Germinal center (tissue), 1 donor: ENCODE data around the gene SORBS2.

ENCODE experiments used
- DNase-seq: peaks from one replicate; pipeline ENCODE4 v3.0.0; 2012; ENCODE audit warnings: mixed read lengths, low spot score

SORBS2 gene

DNA sequence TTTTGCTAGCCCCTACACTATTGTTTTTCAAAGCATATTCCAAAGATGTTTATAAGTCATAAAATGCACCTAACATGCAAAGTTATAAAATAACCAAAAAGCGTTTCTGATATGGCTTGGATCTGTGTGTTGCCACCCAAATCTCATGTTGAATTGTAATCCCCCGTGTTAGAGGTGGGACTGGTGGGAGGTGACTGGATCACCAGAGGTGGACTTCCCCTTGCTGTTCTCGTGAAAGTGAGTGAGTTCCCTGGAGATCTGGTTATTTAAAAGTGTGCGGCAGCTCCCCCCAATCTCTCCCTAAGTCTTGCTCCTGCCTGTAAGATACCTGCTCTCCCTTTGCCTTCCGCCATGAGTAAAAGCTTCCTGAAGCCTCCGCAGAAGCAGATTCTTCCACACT is 22.8 kb upstream of the SORBS2 start:
- DNase-seq = no peak

DNA sequence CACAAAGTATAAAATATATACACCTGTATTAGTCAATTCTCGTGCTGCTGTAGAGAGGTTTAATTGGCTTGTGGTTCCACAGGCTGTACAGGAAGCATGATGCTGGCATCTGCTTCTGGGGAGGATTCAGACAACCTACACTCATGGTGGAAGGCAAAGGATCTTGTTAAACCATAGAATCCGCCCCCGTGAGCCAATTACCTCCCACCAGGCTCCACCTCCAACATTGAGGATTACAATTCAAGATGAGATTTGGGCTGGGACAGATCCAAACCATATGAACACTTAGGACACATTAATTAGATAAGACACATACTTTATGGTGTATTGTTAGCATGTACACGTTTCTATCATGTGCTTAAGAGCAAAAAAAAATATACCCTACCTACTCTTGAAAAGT is 22.1 kb upstream of the SORBS2 start:
- DNase-seq = no peak

DNA sequence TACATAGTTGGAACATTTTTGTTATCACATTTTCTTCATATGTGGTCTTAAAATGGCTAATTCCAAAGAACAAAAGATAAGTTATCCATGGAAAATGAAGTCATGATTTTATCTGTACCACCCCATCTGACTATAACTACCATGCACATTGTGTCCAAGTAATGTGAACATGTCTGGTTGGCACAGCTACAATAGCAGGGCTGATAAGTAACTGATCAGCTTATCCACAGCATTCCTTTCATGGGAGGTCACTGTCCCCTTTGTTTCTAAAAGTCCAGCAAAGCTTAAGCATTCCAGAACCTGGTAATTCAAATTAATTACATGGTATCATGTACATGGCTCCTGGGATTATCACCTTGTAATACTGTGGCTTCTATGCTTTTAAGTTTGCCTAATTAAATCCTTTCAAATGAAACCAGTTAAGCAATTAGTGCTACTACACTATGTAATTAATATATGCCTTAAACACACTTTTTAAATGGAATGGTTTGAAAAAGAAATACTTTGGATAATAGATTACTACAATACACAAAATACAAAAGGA is 21.1 kb upstream of the SORBS2 start:
- DNase-seq = no peak

DNA sequence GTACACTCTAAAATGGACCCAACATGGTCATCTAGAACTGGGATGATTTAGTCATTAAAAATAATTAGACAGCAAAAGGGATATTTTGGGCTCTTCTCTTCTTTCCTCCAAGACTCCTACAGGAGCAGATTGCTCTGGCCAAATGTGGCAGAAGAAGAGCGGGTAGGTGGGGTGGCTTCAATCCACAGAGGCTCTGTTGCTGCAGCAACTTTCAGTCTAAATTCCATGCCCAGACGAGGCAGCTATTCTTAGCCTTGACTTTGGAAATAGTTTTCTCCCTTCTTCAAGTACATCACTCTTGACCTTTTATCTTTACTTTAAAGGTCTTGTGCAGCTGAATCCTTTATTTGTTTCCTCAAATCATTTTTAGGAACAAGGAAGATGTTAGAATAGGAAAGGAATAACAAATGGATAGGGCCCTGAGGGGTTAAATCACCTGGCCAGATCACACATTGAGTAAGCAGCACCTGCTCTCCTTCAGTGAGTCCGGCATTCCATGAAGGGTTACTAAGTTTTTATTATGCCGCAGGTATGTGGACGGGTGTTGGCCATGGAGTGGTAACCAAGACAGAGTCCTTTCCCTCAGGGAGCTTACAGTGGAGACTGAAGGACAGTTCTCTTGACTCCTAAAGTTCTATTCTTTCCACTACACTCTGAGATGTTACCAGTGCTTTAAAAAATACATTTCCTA is 19.3 kb upstream of the SORBS2 start:
- DNase-seq = no peak

DNA sequence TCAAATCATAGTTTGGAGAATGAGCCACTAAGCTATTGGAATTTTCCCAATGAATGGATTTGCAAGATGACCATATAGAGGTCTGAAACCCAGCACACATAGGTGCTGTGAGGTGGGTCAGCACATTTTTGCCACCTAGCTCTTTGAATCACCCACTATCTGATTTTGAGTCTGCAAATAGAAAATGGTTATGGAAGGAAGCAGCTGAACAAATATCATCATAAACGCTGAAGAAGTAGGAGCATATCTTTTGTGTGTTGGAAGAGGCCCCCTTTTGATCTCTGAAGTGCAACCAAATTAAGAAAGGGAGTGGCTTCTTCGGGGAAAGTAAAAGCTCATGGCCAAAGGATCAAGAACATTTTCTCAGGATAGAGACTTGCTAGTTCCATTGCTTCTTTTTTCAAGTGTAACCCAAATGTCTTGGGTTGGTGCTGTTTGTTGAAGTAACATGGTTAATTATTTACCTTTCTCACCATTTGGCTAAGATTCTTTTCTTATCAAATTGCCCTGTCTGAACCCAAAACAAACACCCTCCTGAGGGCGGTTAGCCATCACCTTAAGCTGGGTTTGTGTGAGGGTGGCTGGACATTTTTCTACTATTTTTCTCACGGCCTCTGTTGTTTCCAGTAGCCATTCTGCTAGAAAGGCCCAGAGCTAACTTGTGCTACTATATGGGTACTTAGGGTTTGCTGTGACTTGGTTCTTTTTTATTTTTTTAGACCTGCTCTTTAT is 18.4 kb upstream of the SORBS2 start:
- DNase-seq = no peak

DNA sequence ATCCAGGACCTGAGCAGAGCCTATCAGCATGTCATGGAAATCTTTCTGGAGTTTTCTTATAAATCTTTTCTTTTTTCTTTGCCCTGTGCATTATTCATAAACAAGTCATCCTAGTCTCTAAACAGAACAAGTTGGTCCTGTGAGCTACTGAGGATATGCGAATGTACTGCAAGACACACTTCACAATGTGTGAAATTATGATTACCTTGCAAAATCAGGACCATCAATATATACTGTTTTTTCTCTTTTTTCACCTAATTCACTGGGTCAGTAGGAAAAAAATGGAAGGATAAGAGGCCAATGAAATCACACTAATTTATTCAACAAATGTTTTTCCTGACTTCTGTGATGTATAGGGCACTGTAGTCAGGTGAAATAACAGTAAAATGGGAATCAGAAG is 14.4 kb upstream of the SORBS2 start:
- no peak for DNase-seq

DNA sequence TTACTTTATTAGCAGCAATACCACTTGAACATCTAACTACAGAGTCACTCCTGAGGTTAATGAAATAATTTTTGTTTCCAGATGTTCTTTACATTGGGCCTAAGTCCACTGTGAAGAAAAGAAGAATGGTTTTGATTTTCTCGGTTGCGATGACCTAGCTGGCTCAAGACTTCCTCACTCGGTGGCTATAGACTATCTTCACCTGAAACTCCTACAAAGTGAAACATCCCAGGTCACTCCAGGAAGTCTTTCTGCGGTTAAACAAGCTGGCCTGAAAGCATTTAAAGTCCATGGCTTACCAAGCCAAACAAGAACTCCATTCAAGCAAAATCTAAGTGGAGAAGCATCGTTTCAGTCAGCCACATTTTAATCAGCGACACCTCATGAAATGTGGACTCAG is 13.7 kb upstream of the SORBS2 start:
- DNase-seq = no peak

DNA sequence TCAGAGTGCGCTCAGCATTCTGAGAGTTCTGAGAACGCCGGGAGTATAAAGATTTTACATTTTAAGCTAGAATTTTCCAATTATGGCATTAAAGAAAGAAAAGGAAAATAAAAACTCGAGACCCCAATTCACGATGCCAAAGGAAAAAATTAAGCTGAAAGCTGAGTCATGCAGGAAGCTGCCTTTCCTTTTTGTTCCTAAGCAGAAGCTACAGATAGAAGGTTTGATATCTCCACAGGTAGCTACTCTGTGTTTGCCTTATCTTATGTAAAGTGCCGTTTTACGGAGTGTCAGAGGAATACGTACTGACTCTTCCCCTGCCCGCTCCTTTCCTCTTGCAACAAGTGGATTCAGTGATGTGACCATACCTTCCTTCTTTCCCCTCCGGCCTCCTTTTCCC is 10.8 kb upstream of the SORBS2 start:
- DNase-seq = no peak

DNA sequence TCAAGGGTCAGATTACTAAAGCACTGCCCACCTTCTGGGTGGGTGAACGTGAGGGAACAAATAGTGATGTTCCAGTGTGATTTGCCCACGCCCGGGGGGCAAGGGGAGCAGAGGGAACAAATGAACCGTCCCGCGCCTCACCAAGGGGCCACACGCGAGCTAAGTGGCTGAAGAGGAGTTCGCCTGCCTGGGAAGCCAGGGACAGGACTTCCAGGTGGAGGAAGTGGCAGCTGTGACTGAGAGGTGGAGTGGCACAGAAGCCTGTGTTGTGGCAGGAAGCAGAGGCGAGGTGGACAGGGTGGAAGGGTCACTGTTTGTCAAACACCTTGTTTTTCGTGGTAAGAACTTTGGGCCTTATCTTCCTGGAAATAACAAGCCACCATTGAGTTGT is 9.0 kb upstream of the SORBS2 start:
- no peak for DNase-seq

DNA sequence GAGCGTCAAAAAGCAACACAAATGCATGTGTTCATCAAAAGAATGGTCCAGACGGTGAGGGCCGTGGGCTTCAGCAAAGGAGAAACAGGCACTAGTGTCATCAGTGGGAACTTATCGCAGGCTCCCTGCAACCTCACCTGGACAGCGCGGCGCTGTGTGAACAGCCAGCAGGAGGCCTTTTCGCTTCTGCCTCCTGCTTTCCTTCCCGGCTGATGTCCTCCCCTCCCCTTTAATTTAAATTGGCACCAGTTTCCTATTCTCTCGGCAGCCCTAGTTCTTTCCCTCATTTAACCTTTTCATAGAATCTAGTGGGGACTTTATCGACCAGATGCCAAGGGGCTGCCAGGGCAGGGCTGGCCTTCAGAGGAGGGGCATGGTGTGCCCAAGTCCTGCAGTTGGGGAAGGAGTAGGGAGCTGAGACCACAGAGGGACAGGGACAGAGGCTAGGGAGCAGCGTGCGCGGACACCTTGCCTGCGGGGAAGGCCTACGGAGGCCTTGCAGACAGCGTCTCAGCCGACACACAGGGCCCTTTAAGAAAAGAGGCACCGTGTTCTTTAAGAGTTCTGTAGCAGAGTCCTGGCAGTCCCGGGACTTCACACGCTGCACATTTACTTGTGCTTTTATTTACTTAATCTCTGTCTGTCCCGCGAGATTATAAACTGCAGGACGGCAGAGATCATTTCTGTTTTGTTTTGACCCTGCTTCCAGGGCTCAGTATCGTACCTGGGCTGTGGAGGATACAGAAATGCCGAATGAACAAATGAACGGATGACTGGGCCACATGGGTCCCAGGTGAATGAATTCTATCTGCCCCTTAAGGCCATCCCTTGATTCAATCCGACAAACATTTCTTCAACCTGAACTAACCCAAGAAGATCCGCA is 8.4 kb upstream of the SORBS2 start:
- DNase-seq = no peak

DNA sequence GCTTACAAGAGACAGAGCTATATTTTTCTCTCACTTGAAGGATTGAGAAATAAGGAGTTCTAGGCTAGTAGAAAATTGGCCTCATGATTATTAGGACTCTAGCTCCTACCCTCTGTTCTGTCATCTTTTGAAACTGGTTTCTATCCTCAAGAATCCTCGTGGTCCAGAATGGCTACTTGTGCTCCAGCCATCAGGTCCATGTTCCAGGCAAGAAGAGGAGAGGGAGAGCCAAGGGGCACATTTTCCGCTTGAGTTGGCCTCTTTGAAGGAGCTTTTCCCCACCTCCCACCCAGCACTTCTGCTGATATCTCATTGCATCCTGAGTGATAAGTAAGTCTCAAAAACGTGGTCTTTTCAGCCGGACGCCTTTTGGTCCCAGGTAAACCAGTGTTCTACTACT is 7.2 kb upstream of the SORBS2 start:
- DNase-seq = no peak

DNA sequence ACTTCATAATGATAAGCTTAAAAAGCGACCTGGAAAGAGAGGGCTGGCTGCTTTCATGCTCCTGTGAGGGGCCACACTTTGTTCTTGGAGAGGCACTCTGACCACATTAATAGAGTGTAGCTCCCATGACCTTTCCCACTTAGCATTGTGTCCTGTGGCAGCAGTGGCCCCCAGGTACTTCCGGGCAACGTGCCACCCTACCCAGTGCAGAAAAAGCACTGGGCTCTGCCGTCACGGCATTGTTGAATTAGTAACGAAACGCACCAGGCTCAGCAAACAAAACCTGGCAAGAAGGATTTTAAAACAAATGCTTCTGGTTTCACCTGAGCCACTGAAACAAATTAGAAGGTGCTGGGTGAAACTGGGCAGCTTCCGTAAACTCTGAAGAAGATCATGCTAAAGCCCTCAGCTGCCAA is 5.4 kb upstream of the SORBS2 start:
- no peak for DNase-seq

DNA sequence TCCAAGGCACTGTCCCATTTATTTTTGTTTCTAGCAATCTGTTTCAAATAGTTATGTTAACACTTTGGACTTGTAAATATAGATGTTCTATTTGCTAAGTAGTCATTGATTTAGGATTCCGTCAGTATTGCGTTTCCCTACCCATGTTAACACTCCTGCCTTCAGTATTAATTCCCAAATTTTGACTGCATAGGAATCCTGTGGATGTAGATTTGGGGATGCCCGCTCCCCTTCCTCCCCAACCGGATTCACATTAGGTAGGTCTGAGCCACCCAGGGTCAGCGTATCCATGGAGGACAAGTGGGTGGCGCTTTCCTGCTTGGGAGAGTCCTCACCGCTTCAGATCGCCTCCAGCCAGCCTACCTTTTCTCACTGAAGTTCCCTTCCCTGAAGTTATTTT is 1.1 kb upstream of the SORBS2 start:
- no peak for DNase-seq

DNA sequence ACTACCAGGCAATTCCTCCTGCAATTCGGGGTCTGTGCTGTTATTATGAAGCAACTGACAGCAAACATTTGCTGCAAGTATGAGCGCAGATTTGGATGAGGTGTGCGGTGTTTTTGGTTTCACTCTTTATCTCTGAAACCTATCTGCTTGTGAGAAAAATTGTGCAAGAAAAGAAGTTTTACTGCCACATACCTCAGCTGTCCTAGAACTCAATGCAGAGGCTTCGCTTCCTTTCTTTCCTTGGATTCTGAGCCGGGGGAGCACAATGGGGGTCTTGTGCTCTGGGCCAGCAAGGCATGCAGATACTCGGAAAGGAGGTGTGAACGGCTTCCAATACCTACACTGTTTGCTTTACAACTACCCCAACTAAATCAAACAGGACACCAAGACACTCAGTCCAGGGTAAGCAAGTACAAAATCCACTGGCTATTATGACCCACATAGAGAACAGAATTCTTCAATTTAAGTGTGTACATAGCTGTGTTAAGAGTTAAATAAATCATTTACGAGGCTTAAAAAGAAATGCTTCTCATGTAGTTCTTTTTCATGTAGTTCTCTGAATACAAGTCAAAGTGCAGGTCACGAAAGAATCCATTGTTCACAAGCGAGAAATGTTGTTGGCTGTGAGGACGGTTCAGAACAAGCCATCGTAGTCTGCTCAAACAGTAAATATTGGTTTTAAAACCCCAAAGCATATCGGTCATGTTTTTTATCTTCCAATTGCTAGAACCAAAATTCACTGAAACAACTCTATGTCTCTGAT is 1.1 kb downstream of the SORBS2 start:
- no peak for DNase-seq

DNA sequence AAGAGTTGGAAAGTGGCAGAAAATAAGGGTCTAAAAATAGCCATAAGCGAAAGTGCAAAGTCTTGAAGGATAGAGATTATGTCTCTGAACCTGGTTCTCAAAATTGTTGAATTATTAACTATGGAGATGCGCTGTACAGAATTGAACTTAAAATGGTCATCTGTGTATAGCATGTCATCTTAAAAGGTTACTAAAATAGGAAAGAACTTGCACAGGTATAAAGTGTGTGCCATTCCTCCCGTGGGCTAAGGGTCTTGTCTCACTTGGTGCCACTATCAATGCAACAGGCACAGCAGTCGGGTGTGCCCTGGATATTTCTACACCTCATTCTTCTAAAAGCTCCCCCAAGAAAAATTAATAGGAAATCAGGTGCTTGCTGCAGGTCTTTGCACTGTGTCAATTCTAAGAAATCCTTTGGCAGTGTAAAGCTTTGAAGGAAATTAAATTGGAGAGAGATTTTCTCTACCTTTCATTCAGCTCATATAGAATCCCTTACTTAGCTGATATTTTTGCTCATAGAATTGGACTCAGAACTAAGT is 2.4 kb downstream of the SORBS2 start:
- DNase-seq = no peak

DNA sequence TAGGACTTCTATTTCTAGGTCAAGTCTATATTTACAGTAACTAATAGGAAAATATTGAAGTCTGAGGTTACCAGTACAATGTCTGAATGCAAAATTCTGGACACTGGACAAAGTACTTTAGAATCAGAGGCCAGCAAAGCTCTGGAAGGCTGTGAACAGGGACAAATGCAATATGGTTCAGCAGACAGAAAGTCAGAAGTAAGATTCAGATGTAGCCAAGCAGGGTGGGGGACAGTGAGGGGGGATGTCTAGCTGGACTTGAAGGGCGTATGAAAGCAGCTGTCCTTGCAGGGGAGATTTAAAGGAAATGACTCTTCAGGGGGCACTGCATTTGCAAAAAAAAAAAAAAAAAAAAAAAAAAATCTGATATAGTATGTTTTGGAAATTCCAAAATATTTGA is 2.9 kb downstream of the SORBS2 start:
- no peak for DNase-seq

DNA sequence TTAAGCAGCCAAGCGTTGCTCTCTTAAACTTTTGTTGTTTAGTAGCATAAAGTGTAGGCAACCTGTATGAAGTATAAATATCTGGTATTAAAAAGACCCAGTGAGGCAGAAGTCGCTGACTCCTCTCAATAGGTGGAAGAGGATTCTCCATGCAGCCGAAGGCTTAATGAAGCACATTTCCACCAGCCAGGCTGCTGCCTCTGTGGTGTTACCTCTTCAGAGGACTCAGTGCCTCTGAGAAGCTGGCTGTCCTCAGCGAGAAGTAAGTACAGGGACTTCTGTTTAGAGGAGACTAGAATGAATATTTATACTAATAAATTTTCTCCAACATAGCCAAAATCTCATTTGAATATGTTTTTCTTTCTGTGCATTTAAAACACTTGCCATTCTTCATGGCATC is 6.0 kb downstream of the SORBS2 start:
- DNase-seq = no peak

DNA sequence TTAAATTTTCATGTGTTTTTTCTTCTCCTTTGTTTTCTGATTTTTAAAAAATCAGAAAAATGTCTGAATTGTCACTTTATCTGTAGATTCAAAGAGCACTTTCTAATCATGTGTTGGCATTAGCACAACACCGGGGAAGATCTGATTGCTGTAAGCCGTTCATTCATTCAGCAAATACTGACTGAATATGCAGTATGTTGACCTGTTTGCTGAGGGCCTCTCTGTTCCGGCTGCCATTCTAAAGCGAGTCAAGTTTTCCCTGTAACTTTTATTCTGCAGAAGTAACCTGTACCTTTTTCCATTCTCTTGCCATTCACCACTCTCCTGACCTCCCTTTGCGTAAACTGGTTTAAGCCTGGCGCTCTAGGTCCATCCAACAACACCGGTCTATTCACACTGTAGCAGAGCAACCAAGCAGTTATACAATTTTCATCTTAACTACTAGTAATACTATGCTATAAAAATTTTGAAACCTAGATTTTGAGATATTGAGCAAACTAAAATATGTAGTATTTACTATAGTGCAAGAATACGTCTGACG is 6.7 kb downstream of the SORBS2 start:
- no peak for DNase-seq

DNA sequence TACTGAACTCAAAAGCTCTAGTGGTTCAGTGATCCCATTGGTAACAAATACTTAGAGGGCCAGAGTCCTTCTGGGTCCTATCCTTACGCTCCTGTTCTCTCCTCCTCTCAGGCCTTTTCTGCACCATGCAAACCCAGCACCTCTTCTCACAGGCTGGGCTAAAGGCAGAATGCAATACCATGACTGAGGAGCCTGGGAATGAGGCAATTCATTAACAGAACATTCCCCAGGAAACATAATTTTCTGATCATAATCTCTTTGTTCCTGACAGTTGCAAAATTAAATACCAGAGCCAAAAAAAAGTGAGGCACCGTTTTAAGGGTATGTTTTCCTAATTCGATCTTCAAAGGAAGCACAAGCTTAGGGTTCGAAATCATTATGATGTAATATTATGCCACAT is 9.0 kb downstream of the SORBS2 start:
- DNase-seq = no peak

DNA sequence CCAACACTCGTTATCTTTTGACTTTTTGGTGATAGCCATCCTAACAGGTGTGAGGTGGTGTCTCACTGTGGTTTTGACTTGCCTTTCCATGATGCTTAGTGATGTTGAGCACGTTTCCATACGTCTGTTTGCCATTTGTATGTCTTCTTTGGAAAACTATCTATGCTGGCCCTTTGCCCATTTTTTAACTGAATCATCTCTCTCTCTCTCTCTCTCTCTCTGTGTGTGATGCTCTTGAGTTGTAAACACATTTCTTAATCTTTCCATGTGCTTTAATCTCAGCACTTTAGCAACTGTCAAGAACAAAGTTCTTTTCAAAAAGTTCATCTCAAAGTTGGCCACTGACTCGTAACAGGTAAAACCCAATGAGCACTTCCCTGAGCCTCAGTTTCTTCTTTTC is 10.5 kb downstream of the SORBS2 start:
- DNase-seq = no peak

DNA sequence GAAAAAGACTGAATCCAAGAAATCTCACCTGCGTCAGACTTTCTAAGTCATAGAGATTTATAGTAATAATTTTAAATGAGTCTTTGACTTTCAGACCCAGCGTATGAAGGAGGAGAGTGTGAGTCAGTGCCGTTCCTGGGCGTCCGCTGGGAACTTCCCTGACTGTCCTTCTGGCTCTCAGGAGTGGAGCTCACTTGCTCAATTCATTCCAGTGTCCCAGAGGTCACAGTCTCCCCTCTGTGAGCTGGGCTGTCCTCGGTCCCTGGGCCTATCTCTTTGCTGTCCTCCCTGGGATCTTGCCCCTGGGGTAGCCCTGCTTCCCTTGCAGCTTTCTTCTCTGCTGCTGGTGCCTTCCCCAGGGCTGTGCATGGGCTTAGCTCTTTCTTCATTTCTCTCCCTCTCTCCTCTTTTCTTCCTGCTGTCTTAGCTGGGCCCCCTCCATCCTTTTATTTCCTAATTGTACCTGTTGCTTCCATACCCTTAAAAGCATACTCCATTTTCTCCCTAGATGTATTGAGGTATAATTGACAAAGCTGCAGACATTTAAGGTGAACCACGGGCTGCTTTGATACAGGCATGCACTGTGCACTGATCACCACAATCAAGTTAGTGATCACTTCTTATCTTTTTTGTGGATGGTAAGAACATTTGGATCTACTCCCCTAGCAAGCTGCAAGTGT is 11.6 kb downstream of the SORBS2 start:
- no peak for DNase-seq
